Measurements from ENCODE around the gene TRIM6. TPM values are rescaled to one million over a fixed set of nuclear protein-coding genes. Genes with fewer than 3 reads are reported as not detected.

Gene TRIM6
- total and polyA plus RNA-seq, 9 of the 15 experiments (the other 6 are each of a cell fraction or from before 2014, with no cell fraction given) = 5.0 to 11.8 (median 8.7) TPM

DNA sequence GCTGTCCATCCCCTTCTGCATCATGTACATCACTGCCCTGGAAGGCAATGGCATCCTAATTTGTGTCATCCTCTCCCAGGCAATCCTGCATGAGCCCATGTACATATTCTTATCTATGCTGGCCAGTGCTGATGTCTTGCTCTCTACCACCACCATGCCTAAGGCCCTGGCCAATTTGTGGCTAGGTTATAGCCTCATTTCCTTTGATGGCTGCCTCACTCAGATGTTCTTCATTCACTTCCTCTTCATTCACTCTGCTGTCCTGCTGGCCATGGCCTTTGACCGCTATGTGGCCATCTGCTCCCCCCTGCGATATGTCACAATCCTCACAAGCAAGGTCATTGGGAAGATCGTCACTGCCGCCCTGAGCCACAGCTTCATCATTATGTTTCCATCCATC, 15.4 kb upstream of the TRIM6 start:
- Histone ChIP-seq H3K36me3 (ENCODE audit: control insufficient read depth, insufficient read depth, low read length) (no peaks in the 10 kb centered on the region), H3K9me1 (ENCODE audit: control insufficient read depth, insufficient read depth, low read length) (no peaks in the 10 kb centered on the region), H3K4me3 (no peak overlapping the region), H3K4me1 (replicated peaks in 1 of 2; ENCODE audit: control insufficient read depth in 2 of 2, insufficient read depth in 2 of 2, low read length in 2 of 2) (peaks cover 11 to 13% of the 10 kb centered on the region in 2 experiments; a peak in 2 of 5 replicates), H3K9ac (ENCODE audit: insufficient read depth in 1 of 2, low read depth in 2 of 2, low read length in 2 of 2) (no peak overlapping the region), H3K27me3 (ENCODE audit: control insufficient read depth in 2 of 2, insufficient read depth in 2 of 2, low read length in 2 of 2) (no peaks in the 10 kb centered on the region), H3K4me2 (ENCODE audit: insufficient read depth, low read length) (peak overlapping the region; percentile 19; the same call in 1 of the 2 replicates), H2AFZ (ENCODE audit: low read depth, low read length) (peak overlapping the region; percentile 27), H3K9me3 (replicated peaks; ENCODE audit: control insufficient read depth, insufficient read depth, low read depth, low read length) (no peaks in the 10 kb centered on the region), H3K79me2 (ENCODE audit: control insufficient read depth, insufficient read depth, low read length) (no peaks in the 10 kb centered on the region), H4K20me1 (replicated peaks; ENCODE audit: control insufficient read depth, insufficient read depth, low read length) (no peaks in the 10 kb centered on the region), H3K27ac (ENCODE audit: extremely low read depth, low read depth, low read length) (no peak overlapping the region)
- WGBS (ENCODE audit: insufficient coverage, low coverage, missing lambda C conversion rate) = 41% methylated on average over 4 of the region's 4 CpGs
- peak in 2 of 4 experiments; percentile 20 to 44 for DNase-seq (ENCODE audit: extremely low read depth in 1 of 4, low spot score in 3 of 4)
- ChIA-PET POLR2A (interaction anchor here (1.3 to 1.5 kb wide), 2 partner anchors 20 to 75 kb away, joined by 4 read pairs; no protein-coding TSS in a partner anchor), CTCF (ENCODE audit: low intra/inter-chr PET ratio) (no interaction called here)
- peak; percentile 78 for ATAC-seq
- intact Hi-C loops (cut with micrococcal nuclease) (no loop called here), in situ Hi-C loops (cut with MboI) (no loop called here)
- no TSS peak for BruUV-seq (replicated peaks)
- peak; percentile 26 for FAIRE-seq
- no peak for TF ChIP-seq ZNF408 (CRISPR knock-in tag; IDR thresholded peaks at IDR 0.05; ENCODE audit: low read depth)
- no peak for TF ChIP-seq ZNF583 (CRISPR knock-in tag; IDR thresholded peaks at IDR 0.05)
- TF ChIP-seq HNRNPH1 (optimal IDR thresholded peaks at IDR 0.05; ENCODE audit: low read depth, low read length) = no peak
- TF ChIP-seq, protein P1, sequence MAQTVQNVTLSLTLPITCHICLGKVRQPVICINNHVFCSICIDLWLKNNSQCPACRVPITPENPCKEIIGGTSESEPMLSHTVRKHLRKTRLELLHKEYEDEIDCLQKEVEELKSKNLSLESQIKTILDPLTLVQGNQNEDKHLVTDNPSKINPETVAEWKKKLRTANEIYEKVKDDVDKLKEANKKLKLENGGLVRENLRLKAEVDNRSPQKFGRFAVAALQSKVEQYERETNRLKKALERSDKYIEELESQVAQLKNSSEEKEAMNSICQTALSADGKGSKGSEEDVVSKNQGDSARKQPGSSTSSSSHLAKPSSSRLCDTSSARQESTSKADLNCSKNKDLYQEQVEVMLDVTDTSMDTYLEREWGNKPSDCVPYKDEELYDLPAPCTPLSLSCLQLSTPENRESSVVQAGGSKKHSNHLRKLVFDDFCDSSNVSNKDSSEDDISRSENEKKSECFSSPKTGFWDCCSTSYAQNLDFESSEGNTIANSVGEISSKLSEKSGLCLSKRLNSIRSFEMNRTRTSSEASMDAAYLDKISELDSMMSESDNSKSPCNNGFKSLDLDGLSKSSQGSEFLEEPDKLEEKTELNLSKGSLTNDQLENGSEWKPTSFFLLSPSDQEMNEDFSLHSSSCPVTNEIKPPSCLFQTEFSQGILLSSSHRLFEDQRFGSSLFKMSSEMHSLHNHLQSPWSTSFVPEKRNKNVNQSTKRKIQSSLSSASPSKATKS (CRISPR knock-in tag; IDR thresholded peaks at IDR 0.05) = no peak
- TF ChIP-seq NR2C1 (IDR thresholded peaks at IDR 0.05) = peak; percentile 54
- TF ChIP-seq NR2C1 (tag; IDR thresholded peaks at IDR 0.05) = peak; percentile 76
- no peak for TF ChIP-seq RAD51 (IDR thresholded peaks at IDR 0.05; ENCODE audit: borderline replicate concordance, low read depth)
- TF ChIP-seq ARID1B (IDR thresholded peaks at IDR 0.05) = peak; percentile 29
- no peak for TF ChIP-seq ZNF224 (CRISPR knock-in tag; IDR thresholded peaks at IDR 0.05)
- TF ChIP-seq RBM25 (IDR thresholded peaks at IDR 0.05; ENCODE audit: low read depth, low read length, severe bottlenecking) = no peak
- TF ChIP-seq IRF2 (CRISPR knock-in tag; IDR thresholded peaks at IDR 0.05) = no peak
- TF ChIP-seq PHTF2 (CRISPR knock-in tag; IDR thresholded peaks at IDR 0.05) = no peak
- no peak for TF ChIP-seq RCOR1 (IDR thresholded peaks at IDR 0.05; ENCODE audit: borderline replicate concordance in 1 of 2, low read depth in 2 of 2, low read length in 2 of 2)
- TF ChIP-seq, protein P2, sequence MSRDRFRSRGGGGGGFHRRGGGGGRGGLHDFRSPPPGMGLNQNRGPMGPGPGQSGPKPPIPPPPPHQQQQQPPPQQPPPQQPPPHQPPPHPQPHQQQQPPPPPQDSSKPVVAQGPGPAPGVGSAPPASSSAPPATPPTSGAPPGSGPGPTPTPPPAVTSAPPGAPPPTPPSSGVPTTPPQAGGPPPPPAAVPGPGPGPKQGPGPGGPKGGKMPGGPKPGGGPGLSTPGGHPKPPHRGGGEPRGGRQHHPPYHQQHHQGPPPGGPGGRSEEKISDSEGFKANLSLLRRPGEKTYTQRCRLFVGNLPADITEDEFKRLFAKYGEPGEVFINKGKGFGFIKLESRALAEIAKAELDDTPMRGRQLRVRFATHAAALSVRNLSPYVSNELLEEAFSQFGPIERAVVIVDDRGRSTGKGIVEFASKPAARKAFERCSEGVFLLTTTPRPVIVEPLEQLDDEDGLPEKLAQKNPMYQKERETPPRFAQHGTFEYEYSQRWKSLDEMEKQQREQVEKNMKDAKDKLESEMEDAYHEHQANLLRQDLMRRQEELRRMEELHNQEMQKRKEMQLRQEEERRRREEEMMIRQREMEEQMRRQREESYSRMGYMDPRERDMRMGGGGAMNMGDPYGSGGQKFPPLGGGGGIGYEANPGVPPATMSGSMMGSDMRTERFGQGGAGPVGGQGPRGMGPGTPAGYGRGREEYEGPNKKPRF (IDR thresholded peaks at IDR 0.05; ENCODE audit: low read depth, low read length) = no peak
- TF ChIP-seq, protein P3, sequence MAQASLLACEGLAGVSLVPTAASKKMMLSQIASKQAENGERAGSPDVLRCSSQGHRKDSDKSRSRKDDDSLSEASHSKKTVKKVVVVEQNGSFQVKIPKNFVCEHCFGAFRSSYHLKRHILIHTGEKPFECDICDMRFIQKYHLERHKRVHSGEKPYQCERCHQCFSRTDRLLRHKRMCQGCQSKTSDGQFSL (CRISPR knock-in tag; IDR thresholded peaks at IDR 0.05) = 0 out of 2 replicates have a peak, but pooled peaks have one; percentile 54
- TF ChIP-seq, protein P3 (tag; IDR thresholded peaks at IDR 0.05) = no peak
- no peak for TF ChIP-seq FIP1L1 (IDR thresholded peaks at IDR 0.05; ENCODE audit: low read depth, low read length, poor library complexity, severe bottlenecking)
- peak; percentile 19; the same call in 1 of the 2 replicates for TF ChIP-seq NCOR1 (IDR thresholded peaks at IDR 0.05)
- no peak for TF ChIP-seq COPS2 (conservative IDR thresholded peaks at IDR 0.05)
